Stimulated activated CD8-positive, alpha-beta memory T cell treated with anti-CD3 and anti-CD28 coated beads, Interleukin-12 subunit alpha, Interleukin-12 subunit beta, amount 100 ng/mL, for 1 hour (primary cell): ENCODE data around the gene ABCA13.

Source experiments
- DNase-seq: peaks from one replicate; pipeline ENCODE4 v3.0.0-alpha.2; 2020; ENCODE audit warnings: low read depth

The ABCA13 gene

DNA sequence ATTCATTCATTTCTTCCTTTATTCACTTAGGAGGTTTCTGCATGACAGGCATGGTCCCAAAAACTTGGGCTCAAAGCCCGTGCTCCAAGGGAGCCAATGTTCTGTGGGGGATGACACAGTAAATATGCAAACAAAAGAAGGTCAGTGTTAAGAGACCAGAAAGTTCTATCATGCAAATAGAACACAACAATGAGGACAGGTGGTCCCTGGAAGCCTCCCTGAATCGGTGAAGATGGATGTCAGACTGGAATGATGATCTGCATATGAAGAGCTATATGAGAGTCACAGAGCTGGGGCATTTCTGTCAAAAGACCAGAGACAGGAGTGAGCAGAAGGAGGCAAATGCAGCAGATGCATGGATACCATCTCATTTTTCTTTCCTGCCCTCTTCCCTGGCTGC is 129.0 kb downstream of the ABCA13 start:
- DNase-seq: no peak

DNA sequence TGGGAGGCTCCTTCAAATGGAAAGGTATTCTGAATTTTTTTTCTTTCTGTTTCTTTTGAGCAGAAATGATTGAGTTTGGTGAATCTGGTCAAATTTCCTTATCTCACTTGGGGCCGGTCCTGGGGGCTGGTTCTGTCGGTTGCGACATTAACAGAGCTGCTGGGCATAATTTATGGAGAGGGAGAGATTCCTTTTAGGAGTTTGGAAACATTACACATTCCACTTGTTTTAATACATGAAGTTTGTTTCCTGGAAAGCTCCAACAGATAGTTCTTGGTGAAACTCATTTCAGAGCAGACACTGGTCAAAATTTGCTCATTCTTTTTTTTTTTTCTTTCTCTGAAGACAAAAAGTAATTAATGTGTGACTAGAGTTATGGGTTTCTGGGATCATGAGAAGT is 129.9 kb downstream of the ABCA13 start:
- DNase-seq: no peak

DNA sequence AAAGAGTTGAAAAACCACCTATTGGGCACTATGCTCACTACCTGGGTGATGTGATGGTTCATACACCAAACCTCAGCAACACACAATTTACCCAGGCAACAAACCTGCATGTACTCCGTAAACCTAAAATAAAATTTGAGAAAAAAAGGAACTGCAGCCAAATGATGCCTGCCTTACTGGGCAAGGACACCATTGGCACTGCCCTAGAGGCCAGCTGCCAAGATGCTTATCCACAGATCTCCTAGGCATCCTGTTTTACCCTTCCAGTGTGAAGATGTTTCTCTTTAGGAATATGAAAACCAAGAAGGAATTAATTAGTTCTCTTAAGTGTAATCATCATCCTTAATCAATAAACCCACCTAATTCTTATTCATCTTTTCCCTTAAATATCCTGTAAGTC is 133.4 kb downstream of the ABCA13 start:
- no peak for DNase-seq

DNA sequence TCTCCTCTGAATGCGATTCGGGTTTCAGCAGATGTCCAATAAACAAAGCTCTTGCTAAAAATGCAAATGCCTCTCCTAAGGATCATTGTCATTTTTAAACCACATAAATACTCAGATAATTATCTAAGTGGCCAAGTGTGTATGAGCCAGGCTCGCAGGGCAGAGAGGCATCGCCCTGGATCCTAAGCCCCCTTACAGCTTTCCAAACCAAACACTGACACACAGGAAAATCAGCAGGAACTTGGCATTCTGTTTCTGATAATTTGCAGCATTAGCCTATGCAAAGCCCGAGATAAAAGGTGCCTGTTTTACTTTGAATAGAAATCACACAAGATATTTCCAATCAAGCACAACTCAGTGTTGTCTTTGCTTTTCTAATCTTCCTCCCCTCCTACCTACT is 134.4 kb downstream of the ABCA13 start:
- no peak for DNase-seq

DNA sequence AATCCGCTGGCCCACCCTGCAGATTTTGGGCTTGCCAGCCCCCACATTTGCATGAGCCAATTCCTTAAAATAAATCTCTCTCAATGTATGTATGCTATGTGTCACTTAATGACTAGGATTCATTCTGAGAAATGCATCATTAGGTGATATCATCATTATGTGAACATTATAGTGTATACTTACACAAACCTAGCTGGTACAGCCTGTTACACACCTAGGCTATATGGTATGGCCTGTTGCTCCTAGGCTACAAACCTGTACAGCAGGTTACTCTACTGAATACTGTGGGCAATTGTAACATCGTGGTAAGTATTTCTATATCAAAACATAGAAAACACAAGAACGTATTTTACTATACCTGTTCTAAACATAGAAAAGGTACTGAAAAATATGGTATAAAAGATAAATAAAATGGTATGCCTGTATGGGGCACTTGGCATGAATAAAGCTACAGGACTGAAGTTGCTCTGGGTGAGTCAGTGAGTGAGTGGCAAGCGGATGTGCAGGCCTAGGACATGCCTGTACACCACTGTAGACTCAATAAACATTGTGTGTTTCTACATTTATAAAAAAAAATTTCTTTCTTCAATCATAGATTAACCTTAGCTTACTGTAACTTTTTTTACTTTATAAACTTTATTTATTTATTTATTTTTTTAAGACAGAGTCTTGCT is 135.9 kb downstream of the ABCA13 start:
- no peak for DNase-seq

DNA sequence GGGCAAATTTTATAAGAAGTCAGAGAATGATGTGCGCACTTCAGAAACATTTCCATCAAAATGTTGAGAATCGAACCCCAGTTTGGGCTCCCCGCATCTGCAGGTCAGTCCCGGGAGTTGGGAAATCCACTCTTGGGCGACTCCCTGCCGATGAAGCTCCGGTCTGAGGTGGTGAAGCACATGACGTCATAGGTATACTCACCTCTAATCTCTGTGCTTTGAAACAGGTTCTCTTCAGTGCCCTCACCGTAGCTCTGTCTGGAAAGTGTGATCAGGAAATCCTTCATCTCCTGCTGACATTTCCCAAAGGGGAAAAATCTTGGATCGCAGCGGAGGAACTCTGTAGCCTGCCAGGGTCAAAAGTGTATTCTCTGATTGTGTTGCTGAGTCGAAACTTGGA is 138.5 kb downstream of the ABCA13 start:
- no peak for DNase-seq

DNA sequence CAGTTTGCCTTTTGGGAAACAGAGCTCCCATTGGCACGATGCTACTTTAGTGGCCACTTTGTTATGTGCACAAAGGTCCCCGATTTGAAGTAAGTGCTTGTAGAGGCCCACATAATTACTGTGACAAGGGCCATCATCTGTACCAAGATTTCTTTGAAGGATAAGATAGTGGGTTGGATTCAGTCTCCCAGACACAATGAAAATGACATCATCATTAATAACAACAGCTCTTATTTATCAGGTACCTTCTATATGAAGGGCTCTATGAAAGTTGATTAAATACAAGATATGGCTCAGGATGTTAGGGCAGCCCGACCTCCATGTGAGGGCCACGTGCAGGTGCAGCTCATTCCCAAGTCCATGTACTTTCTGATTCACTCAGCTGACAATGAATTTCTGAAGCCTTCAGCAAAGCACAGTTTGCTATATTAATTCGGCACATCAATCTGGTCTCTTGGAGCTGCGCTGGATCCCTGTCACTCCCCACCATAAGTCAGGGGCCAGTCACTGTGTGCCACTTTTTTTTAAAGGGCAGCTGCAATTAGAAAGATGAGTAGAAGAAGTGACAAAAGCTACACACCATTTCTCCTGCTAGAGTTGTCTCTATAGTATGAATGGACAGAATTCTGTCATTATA is 140.3 kb downstream of the ABCA13 start:
- no peak for DNase-seq

DNA sequence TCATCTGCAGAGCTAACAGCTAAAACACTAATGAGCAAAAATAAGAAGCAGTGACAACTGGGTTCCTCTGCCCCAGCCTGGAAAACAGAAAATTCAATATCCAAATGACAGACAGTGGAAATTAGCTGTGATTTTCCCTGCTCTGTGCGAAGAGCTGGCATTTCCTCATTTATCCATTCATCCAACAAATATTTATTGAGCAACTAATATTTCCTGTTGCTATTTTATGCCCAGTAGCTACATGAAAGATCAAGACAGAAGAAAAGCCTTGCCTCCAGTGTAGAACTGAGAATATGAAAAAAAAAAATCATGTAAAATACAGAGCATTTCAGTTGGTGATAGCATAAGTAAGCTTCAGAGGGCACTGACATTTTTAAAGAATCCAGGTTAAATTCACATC is 140.9 kb downstream of the ABCA13 start:
- no peak for DNase-seq

DNA sequence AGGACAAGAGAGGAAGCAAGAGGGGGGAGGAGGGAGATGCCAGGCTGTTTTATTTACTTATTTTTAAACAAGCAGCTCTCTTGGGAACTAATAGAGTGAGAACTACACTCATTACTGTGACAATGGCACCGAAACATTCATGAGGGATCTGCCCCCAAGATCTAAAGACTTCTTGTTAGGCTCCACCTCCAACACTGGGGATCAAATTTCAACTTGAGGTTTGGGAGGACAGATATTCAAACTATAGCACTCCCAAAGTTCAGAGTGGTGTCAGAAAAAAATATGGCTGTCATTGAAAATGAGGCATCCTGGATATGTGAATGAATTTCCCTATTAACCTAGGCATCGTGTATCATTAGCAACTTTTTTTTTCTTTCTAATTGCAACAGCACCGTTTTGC is 145.5 kb downstream of the ABCA13 start:
- DNase-seq: no peak

DNA sequence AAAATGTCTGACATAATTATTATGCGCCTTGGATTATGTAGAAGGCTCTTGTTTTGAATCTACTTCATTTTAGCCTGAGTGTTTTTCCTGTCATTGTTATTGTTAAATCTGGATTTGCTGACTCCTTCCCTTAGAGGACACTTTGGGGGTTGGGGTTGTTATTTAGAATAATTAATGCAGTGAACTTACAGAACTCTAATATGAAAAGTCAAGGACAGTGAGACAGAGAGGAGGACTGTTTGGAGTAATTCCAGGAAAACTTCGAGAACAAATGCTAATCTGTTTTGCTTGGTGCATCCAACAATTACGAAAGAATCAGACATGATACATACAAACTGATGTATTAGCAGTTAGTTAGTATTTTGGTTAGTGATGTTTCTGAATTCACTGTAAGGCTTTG is 146.1 kb downstream of the ABCA13 start:
- DNase-seq: no peak

DNA sequence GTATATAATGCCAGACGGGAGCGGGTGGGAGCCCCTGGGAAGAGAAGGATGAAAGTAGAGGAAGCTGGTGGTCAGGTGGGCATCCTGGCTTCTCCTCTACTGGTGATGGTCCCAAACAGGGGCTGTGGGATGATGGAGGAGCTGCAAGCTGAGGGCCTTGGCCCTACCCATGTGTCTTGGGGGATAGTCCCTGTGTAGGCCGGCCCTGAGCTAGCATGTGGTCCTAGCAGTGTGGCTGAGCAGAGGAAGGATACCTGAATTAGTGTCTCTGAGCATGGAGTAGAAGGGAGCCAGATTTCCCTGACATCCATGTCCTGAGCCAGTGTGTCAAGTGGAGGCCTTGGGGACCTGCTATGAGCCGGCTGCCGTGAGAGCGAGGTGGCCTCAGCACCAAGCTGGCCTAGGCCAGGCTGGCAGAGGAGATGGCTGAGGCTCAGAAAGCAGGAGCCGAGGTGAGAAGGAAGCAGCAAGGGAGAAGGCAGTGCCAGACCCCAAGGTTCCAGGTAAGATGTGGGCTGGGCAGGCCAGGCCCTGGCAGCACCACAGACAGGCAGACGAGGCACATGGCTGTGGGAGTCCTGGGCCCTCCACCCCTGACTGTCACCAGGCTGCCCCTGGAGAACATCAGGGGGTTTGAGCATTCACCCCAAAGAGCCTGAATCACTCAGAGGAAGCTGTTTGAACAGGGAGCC is 150.2 kb downstream of the ABCA13 start:
- no peak for DNase-seq

DNA sequence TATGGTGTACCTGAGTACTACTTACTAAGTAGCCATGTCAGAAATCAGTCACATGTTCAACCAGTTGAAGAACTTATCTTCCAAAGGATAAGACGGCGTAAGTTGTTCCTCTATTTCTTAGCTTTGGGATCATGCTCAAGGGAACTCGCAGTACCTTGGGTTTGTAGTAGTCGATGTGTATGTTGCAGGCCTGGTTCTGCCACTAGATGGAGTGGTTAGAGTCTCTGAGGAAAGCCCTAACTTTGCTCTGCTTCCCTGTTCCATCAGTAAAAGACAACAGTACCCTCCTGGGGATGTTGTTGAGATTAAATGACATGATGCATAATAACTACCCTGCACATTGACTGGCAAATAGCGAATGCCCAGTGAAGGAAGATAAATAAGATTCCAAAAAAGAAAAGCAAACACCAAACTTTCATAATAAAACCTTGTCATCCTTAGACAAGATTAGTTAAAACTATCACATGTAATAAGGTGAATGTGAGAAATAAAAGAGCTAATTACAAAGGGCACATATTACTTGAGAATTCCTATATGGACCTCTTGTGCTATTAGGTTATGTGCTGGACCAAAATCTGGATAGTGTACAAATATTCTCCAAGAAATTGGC is 165.9 kb downstream of the ABCA13 start:
- no peak for DNase-seq

DNA sequence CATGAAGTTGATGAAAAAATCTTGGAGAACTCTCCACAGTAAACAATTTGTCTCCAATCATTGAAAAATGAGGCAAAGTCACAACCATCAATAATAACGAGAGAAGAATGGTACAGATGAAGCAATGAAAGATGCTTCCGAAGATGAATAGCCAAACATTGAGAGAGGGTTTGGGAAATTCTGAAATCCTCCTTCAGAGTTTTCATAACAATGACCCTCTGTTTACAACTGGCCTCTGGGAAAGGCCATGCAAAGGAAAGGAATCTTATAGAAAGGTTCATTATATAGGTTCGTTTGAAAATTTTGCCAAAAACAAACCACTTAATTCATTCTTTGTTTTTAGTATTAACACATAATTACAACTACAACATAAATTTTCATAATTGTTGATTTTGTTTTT is 166.5 kb downstream of the ABCA13 start:
- no peak for DNase-seq

DNA sequence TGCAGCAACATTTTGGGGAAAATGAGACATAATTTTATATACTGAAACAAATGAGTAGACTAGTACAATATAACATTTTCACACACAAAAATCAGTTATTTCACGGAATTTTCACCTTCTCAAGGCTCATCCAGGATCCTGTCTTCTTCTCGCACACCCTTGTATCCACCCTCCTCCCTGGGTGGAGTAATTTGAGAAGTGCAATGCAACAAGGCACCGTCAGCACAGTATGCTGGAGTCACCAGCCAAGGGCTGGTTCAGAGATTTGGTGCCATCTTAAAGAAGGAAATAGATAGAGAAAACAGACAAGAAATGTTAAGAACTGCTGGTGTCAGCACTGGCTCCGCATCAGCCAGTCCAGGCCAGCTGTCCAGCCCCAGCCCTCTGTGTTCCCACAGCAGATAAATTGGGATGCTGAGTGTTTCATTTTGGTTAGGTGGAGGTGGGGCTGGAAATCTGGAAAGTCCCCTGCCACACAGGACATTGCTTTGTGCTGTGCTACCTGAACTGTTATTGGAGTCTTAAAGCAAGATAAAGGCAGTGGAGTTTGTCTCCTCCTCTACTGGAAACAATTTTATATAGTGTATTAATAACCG is 176.1 kb downstream of the ABCA13 start:
- no peak for DNase-seq

DNA sequence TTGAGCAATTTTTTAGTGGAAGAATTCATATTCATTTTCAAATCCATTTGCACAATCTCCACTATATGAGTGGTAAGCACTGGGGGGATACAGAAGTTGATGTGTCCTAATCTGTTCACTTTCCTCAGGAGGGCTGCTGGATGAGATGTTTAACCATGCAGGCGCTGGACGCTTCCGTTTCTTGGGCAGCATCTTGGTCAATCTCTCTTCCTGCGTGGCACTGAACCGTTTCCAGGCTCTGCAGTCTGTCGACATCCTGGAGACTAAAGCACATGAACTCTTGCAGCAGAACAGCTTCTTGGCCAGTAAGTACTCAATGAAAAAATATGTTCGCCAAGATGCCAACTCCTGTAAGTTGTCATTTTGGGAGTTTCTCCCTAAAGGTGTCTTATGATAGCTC is 179.3 kb downstream of the ABCA13 start:
- DNase-seq: no peak

DNA sequence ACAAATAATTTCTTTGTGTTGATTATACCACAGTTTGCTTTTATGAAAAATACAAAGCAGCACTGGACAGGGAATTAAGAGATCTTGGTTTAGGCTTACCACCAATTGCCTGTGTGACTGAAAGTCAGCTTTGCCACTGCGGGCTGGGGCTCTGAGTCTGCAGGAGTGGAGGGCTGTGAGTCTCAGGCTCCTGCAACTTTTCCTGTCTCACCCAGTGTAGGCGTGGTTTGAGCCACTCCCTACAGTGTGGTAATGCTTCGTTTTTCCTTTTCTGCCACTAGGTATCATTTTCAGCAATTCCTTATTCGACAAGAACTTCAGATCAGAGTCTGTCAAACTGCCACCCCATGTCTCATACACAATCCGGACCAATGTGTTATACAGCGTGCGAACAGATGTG is 180.6 kb downstream of the ABCA13 start:
- DNase-seq: no peak

DNA sequence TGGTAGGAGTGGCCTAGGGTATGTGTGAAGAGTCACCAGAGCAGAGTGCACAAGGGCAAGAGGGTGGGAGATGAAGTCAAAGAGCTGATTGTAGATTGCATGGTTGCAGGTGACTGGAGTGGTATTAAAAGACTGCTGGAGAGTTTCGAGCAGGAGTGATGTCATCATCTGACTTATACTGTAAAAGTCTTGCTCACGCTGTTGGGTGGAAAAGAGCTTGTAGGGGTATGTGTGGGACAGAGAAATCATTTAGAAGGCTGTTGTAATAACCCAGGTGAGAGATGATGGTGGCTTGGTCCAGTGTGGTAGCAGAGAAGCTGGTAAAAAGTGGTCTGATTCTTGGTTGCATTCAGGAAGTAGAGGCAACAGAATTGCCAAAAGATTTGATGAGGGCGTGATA is 184.1 kb downstream of the ABCA13 start:
- no peak for DNase-seq

DNA sequence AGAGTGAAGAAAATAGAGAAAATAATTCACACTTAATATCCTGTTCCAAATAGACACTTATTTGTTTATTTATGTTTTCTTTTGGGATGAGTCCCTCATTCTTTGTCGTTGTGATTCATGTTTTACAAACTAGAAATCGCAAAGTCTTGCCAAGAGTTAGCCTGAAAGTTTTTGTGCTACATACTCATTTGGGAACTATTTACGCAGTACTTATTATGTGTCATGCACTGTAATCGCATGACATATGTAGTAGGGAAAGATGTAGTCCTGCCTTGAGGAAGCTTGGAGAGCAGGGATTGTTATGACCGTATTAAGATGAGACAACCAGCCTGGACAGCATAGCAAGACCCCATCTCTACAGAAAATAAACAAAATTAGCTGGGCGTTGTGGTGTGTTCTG is 189.3 kb downstream of the ABCA13 start:
- DNase-seq: no peak

DNA sequence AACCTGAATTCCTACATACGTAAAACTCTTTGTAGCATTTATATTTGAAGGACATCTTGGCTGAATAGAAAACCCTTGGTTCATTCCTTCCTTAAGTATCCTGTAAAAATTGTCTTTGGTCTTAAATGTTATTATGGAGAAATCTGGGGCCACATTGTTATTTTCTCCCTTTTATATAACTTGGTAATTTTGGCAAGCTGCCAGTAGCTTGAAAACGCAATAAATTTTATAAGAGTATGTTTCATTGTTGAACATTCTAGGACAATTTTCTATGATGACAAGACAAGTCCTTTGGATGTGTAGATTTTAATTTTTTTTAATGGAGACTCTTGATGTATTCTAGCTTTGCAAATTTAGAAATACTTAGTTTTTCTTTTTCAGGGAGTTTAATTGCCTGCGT is 191.9 kb downstream of the ABCA13 start:
- no peak for DNase-seq

DNA sequence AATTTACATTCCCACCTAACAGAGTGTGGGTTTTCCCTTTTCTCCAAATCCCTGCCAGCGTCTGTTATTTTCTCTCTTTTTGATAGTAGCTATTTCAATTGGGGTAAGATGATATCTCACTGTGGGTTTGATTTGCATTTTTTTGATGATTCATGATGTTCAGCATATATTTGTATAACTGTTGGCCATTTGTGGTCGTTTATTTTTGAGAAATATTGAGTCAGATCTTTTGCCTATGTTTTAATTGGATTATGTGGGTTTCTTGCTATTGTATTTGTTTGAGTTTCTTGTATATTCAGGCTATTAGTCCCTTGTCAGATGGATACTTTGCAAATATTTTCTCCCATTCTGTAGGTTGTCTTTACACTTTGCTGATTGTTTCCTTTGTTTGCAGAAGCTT is 193.8 kb downstream of the ABCA13 start:
- no peak for DNase-seq

DNA sequence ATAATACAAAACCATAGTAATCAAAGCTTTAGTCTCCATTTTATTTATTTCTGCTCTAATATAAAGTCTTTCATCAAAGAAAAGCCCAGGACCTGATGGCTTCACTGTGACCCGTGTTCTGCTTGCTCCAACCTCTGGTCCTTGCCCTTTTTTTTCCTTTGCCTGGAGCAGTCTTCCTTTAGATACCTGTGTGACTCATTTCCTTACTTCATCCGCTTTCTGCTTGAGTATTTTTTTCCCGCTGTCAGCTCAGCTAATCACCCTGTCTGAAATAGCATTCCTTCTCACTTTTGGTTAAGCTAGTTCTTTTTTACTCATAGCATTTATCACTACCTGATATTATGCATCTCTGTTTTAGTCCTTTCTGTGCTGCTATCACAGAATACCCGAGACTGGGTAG is 194.8 kb downstream of the ABCA13 start:
- no peak for DNase-seq

DNA sequence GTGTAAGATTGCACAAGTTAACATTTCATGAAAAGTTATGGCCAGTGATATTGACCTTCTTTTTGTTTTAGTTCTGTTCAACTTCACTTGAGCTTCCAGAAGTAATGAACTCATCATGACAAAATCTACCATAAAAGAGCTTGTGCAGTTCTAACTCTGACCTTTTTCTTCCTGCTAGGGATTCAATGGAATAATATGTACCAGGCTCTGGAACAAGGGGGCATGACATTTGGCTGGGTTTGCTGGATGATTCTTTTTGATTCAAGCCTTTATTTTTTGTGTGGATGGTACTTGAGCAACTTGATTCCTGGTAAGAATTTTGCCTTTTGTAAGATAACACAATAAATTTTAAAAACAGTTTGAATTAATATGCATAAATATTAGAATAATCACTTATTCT is 205.0 kb downstream of the ABCA13 start:
- DNase-seq: no peak

DNA sequence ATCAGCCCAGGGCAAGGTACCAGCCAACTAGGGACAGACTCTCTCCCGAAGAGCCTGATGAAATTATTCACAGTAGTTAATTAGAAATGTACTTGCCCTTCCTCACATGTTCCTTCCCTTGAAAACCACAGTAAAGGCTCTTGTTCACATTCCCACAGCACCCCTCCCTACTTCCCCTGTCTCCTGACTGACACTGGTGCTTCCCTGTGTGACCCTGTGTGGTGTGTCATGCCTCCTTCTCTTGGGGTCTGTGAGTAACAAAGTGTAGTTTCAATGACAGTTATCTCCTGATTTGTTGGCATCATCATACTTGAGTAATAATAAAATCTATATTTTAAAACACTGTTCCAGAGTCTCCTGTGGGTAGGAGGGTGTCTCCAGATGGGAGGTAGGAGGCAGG is 209.7 kb downstream of the ABCA13 start:
- DNase-seq: no peak
